ENCODE measurements around the gene PTPRE.

The PTPRE gene

GRCh38 chr10:128068398-128069285, 161.7 kb downstream of the PTPRE start:
- Histone ChIP-seq H3K27ac (ENCODE audit: low read length) (no peak overlapping the region), H3K36me3 (ENCODE audit: control insufficient read depth, insufficient read depth, low read length) (no peaks in the 10 kb centered on the region), H3K9me3 (ENCODE audit: control insufficient read depth, insufficient read depth, low read length) (no peaks in the 10 kb centered on the region), H3K4me1 (ENCODE audit: control insufficient read depth, insufficient read depth, low read length) (0 out of 2 replicates have a peak, but pooled peaks cover 4% of the 10 kb centered on the region), H3K4me3 (ENCODE audit: low read length) (no peak overlapping the region), H3K27me3 (ENCODE audit: control insufficient read depth, insufficient read depth, low read length) (no peaks in the 10 kb centered on the region)
- DNase-seq (ENCODE audit: low read depth, low spot score) = no peak
- WGBS (ENCODE audit: insufficient coverage, insufficient read length) = no CpG with 5 or more reads among the region's 19 CpGs

GRCh38 chr10:128069351-128070051, 162.6 kb downstream of the PTPRE start:
- Histone ChIP-seq H3K36me3 (ENCODE audit: control insufficient read depth, insufficient read depth, low read length) (no peaks in the 10 kb centered on the region), H3K9me3 (ENCODE audit: control insufficient read depth, insufficient read depth, low read length) (no peaks in the 10 kb centered on the region), H3K27me3 (ENCODE audit: control insufficient read depth, insufficient read depth, low read length) (no peaks in the 10 kb centered on the region), H3K4me1 (ENCODE audit: control insufficient read depth, insufficient read depth, low read length) (0 out of 2 replicates have a peak, but pooled peaks cover 1% of the 10 kb centered on the region), H3K27ac (ENCODE audit: low read length) (no peak overlapping the region), H3K4me3 (ENCODE audit: low read length) (no peak overlapping the region)
- no peak for DNase-seq (ENCODE audit: low read depth, low spot score)
- no CpG with 5 or more reads among the region's 28 CpGs for WGBS (ENCODE audit: insufficient coverage, insufficient read length)

GRCh38 chr10:128070161-128070560, 163.3 kb downstream of the PTPRE start:
- no peaks in the 10 kb centered on the region for H3K27me3 ChIP-seq (ENCODE audit: control insufficient read depth, insufficient read depth, low read length)
- no peaks in the 10 kb centered on the region for H3K9me3 ChIP-seq (ENCODE audit: control insufficient read depth, insufficient read depth, low read length)
- no peaks in the 10 kb centered on the region for H3K36me3 ChIP-seq (ENCODE audit: control insufficient read depth, insufficient read depth, low read length)
- 0 out of 2 replicates have a peak, but pooled peaks cover 1% of the 10 kb centered on the region for H3K4me1 ChIP-seq (ENCODE audit: control insufficient read depth, insufficient read depth, low read length)
- no peak for DNase-seq (ENCODE audit: low read depth, low spot score)
- no peak overlapping the region for H3K4me3 ChIP-seq (ENCODE audit: low read length)
- no CpG with 5 or more reads among the region's 10 CpGs for WGBS (ENCODE audit: insufficient coverage, insufficient read length)
- no peak overlapping the region for H3K27ac ChIP-seq (ENCODE audit: low read length)

- no peak overlapping the region for H3K27ac ChIP-seq (ENCODE audit: low read length)
- H3K9me3 ChIP-seq (ENCODE audit: control insufficient read depth, insufficient read depth, low read length) = no peaks in the 10 kb centered on the region
- H3K4me1 ChIP-seq (ENCODE audit: control insufficient read depth, insufficient read depth, low read length) = 0 out of 2 replicates have a peak, but pooled peaks cover 1% of the 10 kb centered on the region
- H3K27me3 ChIP-seq (ENCODE audit: control insufficient read depth, insufficient read depth, low read length) = no peaks in the 10 kb centered on the region
- H3K36me3 ChIP-seq (ENCODE audit: control insufficient read depth, insufficient read depth, low read length) = no peaks in the 10 kb centered on the region
- WGBS (ENCODE audit: insufficient coverage, insufficient read length) = no CpG with 5 or more reads among the region's 17 CpGs
- H3K4me3 ChIP-seq (ENCODE audit: low read length) = no peak overlapping the region
- DNase-seq (ENCODE audit: low read depth, low spot score) = no peak
Observed at GRCh38 chr10:128070721-128071416, 164.0 kb downstream of the PTPRE start.

- no CpG with 5 or more reads among the region's 9 CpGs for WGBS (ENCODE audit: insufficient coverage, insufficient read length)
- Histone ChIP-seq H3K27me3 (ENCODE audit: control insufficient read depth, insufficient read depth, low read length) (no peaks in the 10 kb centered on the region), H3K4me3 (ENCODE audit: low read length) (no peak overlapping the region), H3K4me1 (ENCODE audit: control insufficient read depth, insufficient read depth, low read length) (0 out of 2 replicates have a peak, but pooled peaks cover 1% of the 10 kb centered on the region), H3K27ac (ENCODE audit: low read length) (no peak overlapping the region), H3K36me3 (ENCODE audit: control insufficient read depth, insufficient read depth, low read length) (no peaks in the 10 kb centered on the region), H3K9me3 (ENCODE audit: control insufficient read depth, insufficient read depth, low read length) (no peaks in the 10 kb centered on the region)
- DNase-seq (ENCODE audit: low read depth, low spot score) = no peak
Observed at GRCh38 chr10:128071417-128071782, 164.5 kb downstream of the PTPRE start.

- no peaks in the 10 kb centered on the region for H3K9me3 ChIP-seq (ENCODE audit: control insufficient read depth, insufficient read depth, low read length)
- H3K27me3 ChIP-seq (ENCODE audit: control insufficient read depth, insufficient read depth, low read length) = no peaks in the 10 kb centered on the region
- H3K4me3 ChIP-seq (ENCODE audit: low read length) = no peak overlapping the region
- H3K36me3 ChIP-seq (ENCODE audit: control insufficient read depth, insufficient read depth, low read length) = no peaks in the 10 kb centered on the region
- no CpG with 5 or more reads among the region's 6 CpGs for WGBS (ENCODE audit: insufficient coverage, insufficient read length)
- DNase-seq (ENCODE audit: low read depth, low spot score) = no peak
- no peak overlapping the region for H3K27ac ChIP-seq (ENCODE audit: low read length)
- H3K4me1 ChIP-seq (ENCODE audit: control insufficient read depth, insufficient read depth, low read length) = 0 out of 2 replicates have a peak, but pooled peaks cover 1% of the 10 kb centered on the region
Observed at GRCh38 chr10:128072046-128072445, 165.1 kb downstream of the PTPRE start.

- H3K36me3 ChIP-seq (ENCODE audit: control insufficient read depth, insufficient read depth, low read length) = no peaks in the 10 kb centered on the region
- no CpG with 5 or more reads among the region's 14 CpGs for WGBS (ENCODE audit: insufficient coverage, insufficient read length)
Observed at GRCh38 chr10:128072941-128073645, 166.2 kb downstream of the PTPRE start.

GRCh38 chr10:128073890-128074289, 167.0 kb downstream of the PTPRE start:
- no peaks in the 10 kb centered on the region for H3K27me3 ChIP-seq (ENCODE audit: control insufficient read depth, insufficient read depth, low read length)
- no peak overlapping the region for H3K4me3 ChIP-seq (ENCODE audit: low read length)
- H3K36me3 ChIP-seq (ENCODE audit: control insufficient read depth, insufficient read depth, low read length) = no peaks in the 10 kb centered on the region
- no CpG with 5 or more reads among the region's 2 CpGs for WGBS (ENCODE audit: insufficient coverage, insufficient read length)
- no peaks in the 10 kb centered on the region for H3K9me3 ChIP-seq (ENCODE audit: control insufficient read depth, insufficient read depth, low read length)
- no peak overlapping the region for H3K27ac ChIP-seq (ENCODE audit: low read length)
- no peak for DNase-seq (ENCODE audit: low read depth, low spot score)
- H3K4me1 ChIP-seq (ENCODE audit: control insufficient read depth, insufficient read depth, low read length) = peaks cover 1% of the 10 kb centered on the region; the same call in 1 of the 2 replicates

More at GRCh38 chr10:128072941-128073645, 166.2 kb downstream of the PTPRE start:
- no peak overlapping the region for H3K4me3 ChIP-seq (ENCODE audit: low read length)
- no peak overlapping the region for H3K27ac ChIP-seq (ENCODE audit: low read length)
- no peak for DNase-seq (ENCODE audit: low read depth, low spot score)
- no peaks in the 10 kb centered on the region for H3K27me3 ChIP-seq (ENCODE audit: control insufficient read depth, insufficient read depth, low read length)
- 0 out of 2 replicates have a peak, but pooled peaks cover 1% of the 10 kb centered on the region for H3K4me1 ChIP-seq (ENCODE audit: control insufficient read depth, insufficient read depth, low read length)
- H3K9me3 ChIP-seq (ENCODE audit: control insufficient read depth, insufficient read depth, low read length) = no peaks in the 10 kb centered on the region

- H3K27ac ChIP-seq (ENCODE audit: low read length) = no peak overlapping the region
- no peak overlapping the region for H3K4me3 ChIP-seq (ENCODE audit: low read length)
- WGBS (ENCODE audit: insufficient coverage, insufficient read length) = no CpG with 5 or more reads among the region's 5 CpGs
- H3K27me3 ChIP-seq (ENCODE audit: control insufficient read depth, insufficient read depth, low read length) = no peaks in the 10 kb centered on the region
- H3K4me1 ChIP-seq (ENCODE audit: control insufficient read depth, insufficient read depth, low read length) = peaks cover under 1% of the 10 kb centered on the region; the same call in 1 of the 2 replicates
- no peaks in the 10 kb centered on the region for H3K36me3 ChIP-seq (ENCODE audit: control insufficient read depth, insufficient read depth, low read length)
- no peak for DNase-seq (ENCODE audit: low read depth, low spot score)
- H3K9me3 ChIP-seq (ENCODE audit: control insufficient read depth, insufficient read depth, low read length) = no peaks in the 10 kb centered on the region
Observed at GRCh38 chr10:128074589-128074988, 167.7 kb downstream of the PTPRE start.

Measured in iPS DF 6.9 (cell line).